Hippocampal formation (tissue), 2 donors: Measurements from ENCODE around the gene CAPS2.
A peak's percentile ranks its signal among the peaks of the same experiment; 100 is the strongest.

ENCODE experiments used
- DNase-seq, 2 donors: peaks; one replicate each; lab custom pipeline; 2025; lab: John Stamatoyannopoulos, UW

The CAPS2 gene

GRCh38 chr12:75305412-75306332, 24.5 kb downstream of the CAPS2 start:
- no peak for DNase-seq

- peak in 1 of 2 donors; percentile 12 for DNase-seq
Observed at GRCh38 chr12:75302781-75303180, 27.3 kb downstream of the CAPS2 start.

DNA sequence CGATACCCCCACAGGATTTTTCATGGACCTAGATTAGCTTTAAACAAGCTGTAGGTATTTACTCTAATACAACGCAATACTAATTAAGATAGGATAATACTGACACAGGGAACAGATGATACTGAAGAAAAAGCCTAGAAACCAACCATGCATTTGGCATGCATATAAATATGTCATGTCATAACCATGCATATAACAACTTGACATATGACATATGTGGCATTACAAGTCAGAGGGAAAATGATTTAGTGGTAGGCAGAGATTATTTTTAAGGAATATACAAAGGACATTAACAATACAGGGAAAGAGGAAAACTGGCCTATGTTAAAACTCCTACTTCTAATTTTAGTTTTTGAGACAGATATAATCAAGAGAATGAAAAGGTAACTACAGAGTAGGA, 27.9 kb downstream of the CAPS2 start:
- DNase-seq: no peak

GRCh38 chr12:75294797-75295196, 35.3 kb downstream of the CAPS2 start:
- DNase-seq: no peak

GRCh38 chr12:75294336-75294735, 35.8 kb downstream of the CAPS2 start:
- DNase-seq: no peak

GRCh38 chr12:75291014-75291413, 39.1 kb downstream of the CAPS2 start:
- DNase-seq: no peak

- no peak for DNase-seq
Observed at GRCh38 chr12:75289753-75290152, 40.4 kb downstream of the CAPS2 start.

DNA sequence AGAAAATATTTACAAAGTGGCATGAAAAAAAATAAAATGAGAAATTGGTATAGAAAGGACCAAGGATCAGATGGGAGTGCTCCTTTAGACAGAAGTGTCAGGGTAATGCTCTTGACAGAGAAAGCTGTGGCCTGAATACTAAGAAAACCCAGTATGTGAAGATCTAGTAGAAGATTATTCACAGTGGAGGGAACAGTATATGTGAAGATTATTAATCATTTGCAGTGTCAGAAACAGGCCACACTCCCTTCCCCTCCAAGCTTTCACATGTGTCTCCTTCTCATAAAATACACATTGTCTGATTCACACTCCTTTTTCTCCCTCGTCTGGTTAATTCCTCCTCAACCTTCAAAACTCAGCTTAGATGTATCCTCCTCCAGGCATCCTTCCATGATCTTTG, 41.3 kb downstream of the CAPS2 start:
- DNase-seq: no peak

DNA sequence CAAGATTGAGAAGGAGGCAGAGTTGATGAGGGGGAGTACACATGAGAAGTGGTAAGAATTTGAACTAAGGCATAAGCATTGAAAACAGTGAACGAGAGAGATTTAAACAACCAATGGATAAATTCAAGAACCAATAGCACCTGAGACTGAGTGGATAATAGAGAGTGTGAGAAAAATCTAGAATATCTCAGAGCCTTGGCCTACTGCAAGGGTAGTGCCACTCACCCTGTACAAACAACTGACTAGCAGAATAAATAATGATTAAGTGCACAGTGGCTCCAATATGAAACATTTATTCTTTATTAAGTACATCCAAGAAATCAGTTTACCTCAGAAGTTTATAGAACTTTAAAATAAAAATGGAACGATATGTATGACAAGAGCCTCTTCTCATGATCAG, 54.4 kb downstream of the CAPS2 start:
- no peak for DNase-seq

- no peak for DNase-seq
Observed at GRCh38 chr12:75271576-75271975, 58.5 kb downstream of the CAPS2 start.

DNA sequence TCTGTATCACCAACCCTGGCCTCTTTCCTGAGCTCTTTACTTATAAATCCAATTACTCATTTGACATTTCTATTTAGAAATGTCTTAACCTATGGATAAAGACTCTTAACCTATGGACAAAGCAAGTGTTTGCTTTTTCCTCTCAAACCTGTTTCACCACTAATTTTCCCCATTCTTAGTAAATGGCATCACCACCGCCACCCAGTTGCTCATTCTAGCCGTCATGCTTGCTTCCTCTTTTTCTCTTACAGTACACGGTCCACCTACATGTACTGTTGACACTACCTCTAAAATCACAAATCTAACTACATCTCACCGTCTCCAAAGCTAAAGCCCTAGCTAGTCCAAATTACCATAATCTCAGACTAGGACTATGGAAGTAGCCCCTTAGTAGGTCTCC, 60.0 kb downstream of the CAPS2 start:
- DNase-seq: no peak

DNA sequence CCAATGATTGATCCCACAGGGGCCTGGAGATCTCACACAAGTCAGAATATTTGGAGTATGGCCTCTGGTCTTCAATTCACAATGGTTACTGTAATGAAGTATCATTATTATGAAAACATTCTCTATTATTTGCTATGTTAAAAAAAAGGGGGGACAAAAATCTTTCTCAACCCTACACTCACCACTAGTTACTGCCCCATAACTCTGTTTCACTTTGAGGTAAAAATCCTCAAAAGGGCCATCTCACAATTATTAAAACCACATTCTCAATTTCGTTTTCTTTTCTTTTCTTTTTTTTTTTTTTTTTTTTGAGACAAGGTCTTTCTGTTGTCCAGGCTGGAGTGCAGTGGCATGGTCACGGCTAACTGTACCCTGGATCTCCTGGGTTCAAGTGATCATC, 60.9 kb downstream of the CAPS2 start:
- DNase-seq: no peak

DNA sequence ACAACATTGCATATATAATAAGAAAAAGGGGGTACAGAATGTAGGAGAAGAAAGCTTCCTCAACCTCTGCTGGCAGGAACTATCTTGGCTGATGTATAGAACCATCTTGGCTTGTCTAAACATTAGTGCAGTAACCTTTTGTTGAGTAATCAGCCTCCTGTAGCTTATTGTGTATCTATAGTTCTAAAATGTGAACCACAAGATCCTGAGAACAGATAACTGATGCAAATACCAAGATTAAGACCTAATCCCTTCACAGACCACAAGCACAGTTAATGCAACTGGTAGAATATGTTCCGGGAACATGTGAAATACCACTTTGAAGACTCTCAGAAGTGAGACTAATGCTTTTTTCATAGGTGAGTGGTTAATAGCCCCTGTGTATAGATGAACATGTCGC, 69.8 kb downstream of the CAPS2 start:
- no peak for DNase-seq

- no peak for DNase-seq
Observed at GRCh38 chr12:75259143-75259542, 71.0 kb downstream of the CAPS2 start.

GRCh38 chr12:75257510-75257909, 72.6 kb downstream of the CAPS2 start:
- no peak for DNase-seq

DNA sequence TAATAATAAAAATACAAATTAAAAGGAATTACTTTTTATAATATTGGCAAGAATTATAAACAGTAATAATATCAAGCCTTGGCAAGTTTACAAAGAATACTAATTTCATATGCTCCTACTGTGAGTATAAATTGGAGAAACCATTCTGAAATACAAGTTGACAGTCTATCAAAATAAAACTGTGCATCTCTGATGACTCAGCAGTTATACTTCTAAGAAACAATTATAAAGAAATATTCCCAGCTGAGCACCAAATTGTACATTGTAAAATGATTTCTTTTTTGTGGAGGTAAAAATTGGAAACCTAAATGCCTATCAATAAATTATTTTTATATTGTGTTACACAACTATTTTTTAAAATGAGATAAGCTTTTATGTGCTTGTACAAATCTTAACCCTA, 85.0 kb downstream of the CAPS2 start:
- no peak for DNase-seq

- DNase-seq: no peak
Observed at GRCh38 chr12:75239987-75240386, 90.1 kb downstream of the CAPS2 start.

- DNase-seq: no peak
Observed at GRCh38 chr12:75236206-75236605, 93.9 kb downstream of the CAPS2 start.

DNA sequence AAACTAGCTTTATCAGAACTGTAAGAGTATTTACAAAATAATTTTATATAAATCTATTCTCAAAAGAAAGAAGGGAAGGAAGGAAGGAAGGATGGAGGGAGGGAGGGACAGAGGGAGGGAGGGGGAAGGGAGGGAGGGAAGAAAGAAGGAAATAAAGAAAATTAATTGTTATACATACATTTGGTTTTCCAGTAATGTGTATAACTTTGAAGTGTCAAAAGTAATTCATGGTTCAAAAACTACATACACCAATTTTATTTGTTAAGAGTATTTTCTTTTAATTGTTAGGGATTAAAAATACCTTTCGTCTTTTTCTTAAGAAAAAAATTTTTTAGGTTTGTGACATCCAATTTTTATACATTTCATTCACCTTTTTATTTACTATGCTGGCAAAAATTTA, 103.0 kb downstream of the CAPS2 start:
- DNase-seq: no peak
